ENCODE data around the gene ENDOG.
"Not testable (repeated sequence)": the region's sequence is repeated elsewhere in the genome, so short reads cannot be mapped to it uniquely, and the experiment has no call there.

The ENDOG gene

GRCh38 chr9:128818099-128818838 is at the start of gene ENDOG:
Gene ENDOG, plus strand, starts transcription at chr9:128818500. Its CDS starts 185 bp downstream, at chr9:128818685.
- DNase-seq: peak; percentile 98

GRCh38 chr9:128768606-128769005 is 49.7 kb upstream of the ENDOG start:
- no peak for DNase-seq

- no peak for DNase-seq
These were observed 47.8 kb upstream of the ENDOG start for GRCh38 chr9:128770286-128771030.

GRCh38 chr9:128771094-128771721 is 47.1 kb upstream of the ENDOG start:
- DNase-seq: peak; percentile 30

GRCh38 chr9:128771745-128772519 is 46.4 kb upstream of the ENDOG start, which contains the start of gene ZER1:
Gene ZER1, minus strand, starts transcription at chr9:128771927. Its CDS starts 16,362 bp downstream, at chr9:128755565.
- DNase-seq: peak; percentile 93

GRCh38 chr9:128773049-128773448 is 45.3 kb upstream of the ENDOG start:
- no peak for DNase-seq

- no peak for DNase-seq
These were observed 43.5 kb upstream of the ENDOG start for GRCh38 chr9:128774804-128775203.

GRCh38 chr9:128780093-128780492 is 38.2 kb upstream of the ENDOG start:
- DNase-seq: not testable (repeated sequence)

- DNase-seq: no peak
These were observed 36.9 kb upstream of the ENDOG start for GRCh38 chr9:128781187-128782070.

GRCh38 chr9:128782669-128783068 is 35.6 kb upstream of the ENDOG start:
- DNase-seq: no peak

GRCh38 chr9:128785427-128785826 is 32.9 kb upstream of the ENDOG start:
- DNase-seq: no peak

- DNase-seq: peak; percentile 91
These were observed 31.4 kb upstream of the ENDOG start, which contains the start of gene TBC1D13 for GRCh38 chr9:128786681-128787601. Gene TBC1D13, plus strand, starts transcription at chr9:128787253. Its CDS starts 101 bp downstream, at chr9:128787354.

GRCh38 chr9:128787659-128788058 is 30.6 kb upstream of the ENDOG start:
- no peak for DNase-seq

GRCh38 chr9:128788445-128788844 is 29.9 kb upstream of the ENDOG start:
- DNase-seq: no peak

- DNase-seq: no peak
These were observed 27.8 kb upstream of the ENDOG start for GRCh38 chr9:128790536-128790935.

- DNase-seq: no peak
These were observed 26.2 kb upstream of the ENDOG start for GRCh38 chr9:128792134-128792533.

GRCh38 chr9:128792978-128793686 is 25.2 kb upstream of the ENDOG start:
- no peak for DNase-seq

- not testable (repeated sequence) for DNase-seq
These were observed 23.3 kb upstream of the ENDOG start for GRCh38 chr9:128794961-128795360.

GRCh38 chr9:128798896-128799295 is 19.4 kb upstream of the ENDOG start:
- no peak for DNase-seq

- no peak for DNase-seq
These were observed 18.2 kb upstream of the ENDOG start for GRCh38 chr9:128800061-128800460.
